Activated T-helper 1 cell treated with anti-CD3 and anti-CD28 coated beads, Interleukin-12 subunit alpha, Interleukin-12 subunit beta, Interleukin-2, Interleukin-4 antibody, amounts not matched to agents 30 ng/mL and 10 ng/mL and 1 ng/mL, durations not matched to agents 14 hours and 24 hours and 36 hours (primary cell): ENCODE measurements around the gene RFTN2. TPM values are rescaled to one million over a fixed set of nuclear protein-coding genes. Genes with fewer than 3 reads are reported as not detected.

Experiments
- DNase-seq: peaks from one replicate; pipeline ENCODE4 v3.0.0; 2021; ENCODE audit warnings: low spot score
- H3K27ac Mint-ChIP-seq: one replicate; pipeline ENCODE4 v1.8.0; 2021; ENCODE audit warnings: mild to moderate bottlenecking, mixed read lengths
- H3K27me3 Mint-ChIP-seq: one replicate; pipeline ENCODE4 v1.8.0; 2022; ENCODE audit warnings: mild to moderate bottlenecking, moderate library complexity, mixed read lengths; ENCODE audit not compliant: insufficient read depth
- H3K36me3 Mint-ChIP-seq: one replicate; pipeline ENCODE4 v1.8.0; 2021; ENCODE audit warnings: low read depth, mixed read lengths
- H3K4me1 Mint-ChIP-seq: one replicate; pipeline ENCODE4 v1.8.0; 2021; ENCODE audit warnings: low read depth, mixed read lengths
- H3K4me3 Mint-ChIP-seq: one replicate; pipeline ENCODE4 v1.8.0; 2021; ENCODE audit warnings: mild to moderate bottlenecking, moderate library complexity, mixed read lengths
- H3K9me3 Mint-ChIP-seq: one replicate; pipeline ENCODE4 v1.8.0; 2021; ENCODE audit warnings: mixed read lengths
- intact Hi-C: fragments of 100-400 bp; cut with micrococcal nuclease; formaldehyde crosslinking; loops from one replicate; pipeline ENCODE4 v1.15.1; 2024
- total RNA-seq: library from RNA; stranded (reverse); gene quantifications from 2 replicates; pipeline ENCODE4 v1.2.3, GENCODE V29; 2022

The RFTN2 gene
- total RNA-seq, 1 donor from 2014 or later = not detected

DNA sequence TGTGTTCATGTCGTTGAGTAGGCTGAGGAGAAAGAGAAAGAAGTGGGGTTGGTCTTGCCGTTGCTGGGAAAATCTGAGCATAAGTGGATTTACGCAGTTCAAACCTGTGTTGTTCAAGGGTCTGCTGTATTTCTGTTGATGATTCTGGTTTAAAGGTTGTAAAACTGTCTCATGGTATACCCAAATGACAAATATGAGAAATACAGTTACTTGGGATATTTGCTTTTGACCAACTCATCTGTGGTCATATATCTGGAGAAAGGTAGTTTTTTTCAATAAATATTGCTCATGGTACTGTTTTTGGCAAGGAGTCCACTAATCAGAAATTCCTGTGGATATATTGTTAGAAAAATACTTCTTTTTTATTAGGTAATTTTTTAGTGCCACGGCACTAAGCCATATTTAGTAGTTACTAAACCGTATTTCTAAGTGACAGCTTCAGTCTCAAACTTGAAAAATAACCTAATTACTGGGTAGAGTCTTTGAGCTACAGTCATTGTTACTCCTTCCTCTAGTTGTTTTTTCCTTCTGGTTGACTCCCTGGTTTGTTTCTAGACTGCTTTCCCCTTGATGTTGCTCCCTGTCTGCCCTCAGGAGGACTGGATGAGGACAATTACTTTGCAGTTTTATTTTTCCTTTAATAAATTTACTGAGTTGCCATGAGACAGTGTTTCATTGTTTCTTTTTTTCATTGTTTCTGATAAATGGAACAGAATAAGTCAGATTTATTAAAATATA lies 128.1 kb downstream of the RFTN2 start:
- Mint-ChIP-seq H3K4me3 (no peak overlapping the region), H3K36me3 (peaks cover 14% of the 10 kb centered on the region), H3K4me1 (no peaks in the 10 kb centered on the region), H3K27ac (no peak overlapping the region), H3K27me3 (no peaks in the 10 kb centered on the region), H3K9me3 (no peaks in the 10 kb centered on the region)
- no peak for DNase-seq
- intact Hi-C loops = no loop called here

- Mint-ChIP-seq H3K4me3 (no peak overlapping the region), H3K4me1 (peaks cover 9% of the 10 kb centered on the region), H3K27me3 (no peaks in the 10 kb centered on the region), H3K27ac (no peak overlapping the region), H3K36me3 (peaks cover 27% of the 10 kb centered on the region), H3K9me3 (no peaks in the 10 kb centered on the region)
- DNase-seq = no peak
- intact Hi-C loops = no loop called here
These were observed 132.2 kb downstream of the RFTN2 start for GRCh38 chr2:197543206-197543605.

DNA sequence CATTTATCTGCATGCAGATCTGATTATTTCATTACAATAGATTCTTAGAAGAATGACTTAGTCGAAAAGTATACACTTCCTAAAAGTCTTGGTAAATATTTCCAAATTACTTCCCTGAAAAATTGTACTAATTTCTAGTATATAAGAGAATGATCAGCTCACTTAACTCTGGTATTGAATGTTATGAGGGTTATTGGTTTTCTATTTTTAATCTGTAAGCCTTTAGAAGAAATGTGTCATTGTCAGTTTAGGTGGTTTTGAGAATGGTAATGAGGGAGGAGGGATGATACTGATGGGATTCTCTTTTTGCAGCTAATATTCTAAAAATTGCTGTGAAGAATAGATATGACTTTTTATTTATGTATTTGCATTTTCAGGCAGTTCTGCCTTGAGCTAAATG lies 135.7 kb downstream of the RFTN2 start:
- Mint-ChIP-seq H3K4me1 (peaks cover 18% of the 10 kb centered on the region), H3K9me3 (no peaks in the 10 kb centered on the region), H3K36me3 (peaks cover 42% of the 10 kb centered on the region), H3K27ac (no peak overlapping the region), H3K4me3 (no peak overlapping the region), H3K27me3 (no peaks in the 10 kb centered on the region)
- intact Hi-C loops = no loop called here
- DNase-seq = no peak

GRCh38 chr2:197538412-197538811 lies 137.0 kb downstream of the RFTN2 start:
- no peak for DNase-seq
- intact Hi-C loops = no loop called here
- Mint-ChIP-seq H3K36me3 (peaks cover 47% of the 10 kb centered on the region), H3K4me1 (peaks cover 28% of the 10 kb centered on the region), H3K9me3 (no peaks in the 10 kb centered on the region), H3K27ac (no peak overlapping the region), H3K27me3 (no peaks in the 10 kb centered on the region), H3K4me3 (no peak overlapping the region)

Other genes with a start within 250 kb of the RFTN2 start
- gene SF3B1, start 240.6 kb downstream of the RFTN2 start, total RNA-seq = 247 and 268 TPM in 2 replicates
- gene COQ10B, start 222.0 kb downstream of the RFTN2 start, total RNA-seq = 26.9 and 28.8 TPM in 2 replicates
- 811 and 821 TPM in 2 replicates for gene HSPD1, start 175.7 kb downstream of the RFTN2 start, total RNA-seq
- 325 and 343 TPM in 2 replicates for gene HSPE1, start 175.2 kb downstream of the RFTN2 start, total RNA-seq
- 25.1 and 27.2 TPM in 2 replicates for gene MOB4, start 159.5 kb downstream of the RFTN2 start, total RNA-seq
- 22.6 and 22.9 TPM in 2 replicates for gene MARS2, start 29.8 kb upstream of the RFTN2 start, total RNA-seq
- gene BOLL, start 109.7 kb upstream of the RFTN2 start, total RNA-seq = 0.51 TPM in 1 of 2 replicates, not detected in the other
- 0.62 and 0.78 TPM in 2 replicates for gene PLCL1, start 129.0 kb upstream of the RFTN2 start, total RNA-seq